Measurements from ENCODE around the gene STX18.

The STX18 gene

DNA sequence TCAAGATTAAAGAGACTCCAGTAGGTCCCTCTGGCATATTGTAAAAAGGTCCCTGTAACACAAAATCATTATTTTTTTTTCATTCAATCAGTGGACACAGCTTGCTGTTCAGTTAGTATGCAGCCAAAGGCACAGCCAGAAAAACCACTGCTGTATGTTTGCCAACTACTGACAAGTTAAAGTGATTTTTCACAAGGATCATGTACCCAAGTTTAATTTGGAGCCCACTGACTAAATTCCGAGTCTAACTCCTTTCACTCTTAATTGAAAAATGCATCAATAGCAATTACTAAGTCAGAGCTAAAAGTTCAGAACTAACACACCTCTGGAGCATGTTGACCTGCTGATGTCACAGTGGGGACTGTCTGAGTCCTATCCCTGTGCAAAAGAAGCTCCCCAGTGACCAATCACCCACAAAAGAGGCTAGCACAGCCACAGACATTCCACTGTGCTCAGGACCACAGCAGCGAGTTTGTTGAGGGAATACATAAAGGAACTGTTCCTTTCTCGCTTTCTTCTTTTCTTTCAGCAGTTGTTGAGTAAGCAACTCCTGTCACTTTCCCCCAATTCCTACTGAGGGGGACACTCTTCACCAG lies 60.4 kb downstream of the STX18 start:
- ATAC-seq (ENCODE audit: insufficient read depth, low read depth) = no peak
- H3K27ac ChIP-seq (ENCODE audit: low read length) = no peak overlapping the region
- no peak for DNase-seq
- H3K27me3 ChIP-seq (ENCODE audit: insufficient read depth, low read length, poor library complexity) = no peaks in the 10 kb centered on the region
- no peak overlapping the region for H3K4me3 ChIP-seq (ENCODE audit: low read depth in 1 of 2, low read length in 2 of 2)
- H3K9me3 ChIP-seq (ENCODE audit: insufficient read depth, low read length, severe bottlenecking) = no peaks in the 10 kb centered on the region
- H2AFZ ChIP-seq (ENCODE audit: low read depth, low read length) = no peak overlapping the region
- H3K79me2 ChIP-seq (ENCODE audit: insufficient read depth, low read length) = peaks cover 17% of the 10 kb centered on the region
- H3K4me1 ChIP-seq (ENCODE audit: insufficient read depth, low read length) = no peaks in the 10 kb centered on the region
- no peak for TF ChIP-seq EZH2 (IDR thresholded peaks at IDR 0.05; ENCODE audit: borderline replicate concordance, low read depth, low read length, severe bottlenecking)
- TF ChIP-seq, protein P1, sequence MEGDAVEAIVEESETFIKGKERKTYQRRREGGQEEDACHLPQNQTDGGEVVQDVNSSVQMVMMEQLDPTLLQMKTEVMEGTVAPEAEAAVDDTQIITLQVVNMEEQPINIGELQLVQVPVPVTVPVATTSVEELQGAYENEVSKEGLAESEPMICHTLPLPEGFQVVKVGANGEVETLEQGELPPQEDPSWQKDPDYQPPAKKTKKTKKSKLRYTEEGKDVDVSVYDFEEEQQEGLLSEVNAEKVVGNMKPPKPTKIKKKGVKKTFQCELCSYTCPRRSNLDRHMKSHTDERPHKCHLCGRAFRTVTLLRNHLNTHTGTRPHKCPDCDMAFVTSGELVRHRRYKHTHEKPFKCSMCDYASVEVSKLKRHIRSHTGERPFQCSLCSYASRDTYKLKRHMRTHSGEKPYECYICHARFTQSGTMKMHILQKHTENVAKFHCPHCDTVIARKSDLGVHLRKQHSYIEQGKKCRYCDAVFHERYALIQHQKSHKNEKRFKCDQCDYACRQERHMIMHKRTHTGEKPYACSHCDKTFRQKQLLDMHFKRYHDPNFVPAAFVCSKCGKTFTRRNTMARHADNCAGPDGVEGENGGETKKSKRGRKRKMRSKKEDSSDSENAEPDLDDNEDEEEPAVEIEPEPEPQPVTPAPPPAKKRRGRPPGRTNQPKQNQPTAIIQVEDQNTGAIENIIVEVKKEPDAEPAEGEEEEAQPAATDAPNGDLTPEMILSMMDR (IDR thresholded peaks at IDR 0.05; ENCODE audit: borderline replicate concordance, extremely low read depth, low read length, poor library complexity, severe bottlenecking) = no peak
- H3K36me3 ChIP-seq (ENCODE audit: insufficient read depth, low read length) = no peaks in the 10 kb centered on the region
- no peak overlapping the region for H3K9ac ChIP-seq (ENCODE audit: low read depth, low read length)
- H3K4me2 ChIP-seq (ENCODE audit: insufficient read depth, low read length) = no peak overlapping the region
- H4K20me1 ChIP-seq (ENCODE audit: insufficient read depth, low read length) = peaks cover 70% of the 10 kb centered on the region

DNA sequence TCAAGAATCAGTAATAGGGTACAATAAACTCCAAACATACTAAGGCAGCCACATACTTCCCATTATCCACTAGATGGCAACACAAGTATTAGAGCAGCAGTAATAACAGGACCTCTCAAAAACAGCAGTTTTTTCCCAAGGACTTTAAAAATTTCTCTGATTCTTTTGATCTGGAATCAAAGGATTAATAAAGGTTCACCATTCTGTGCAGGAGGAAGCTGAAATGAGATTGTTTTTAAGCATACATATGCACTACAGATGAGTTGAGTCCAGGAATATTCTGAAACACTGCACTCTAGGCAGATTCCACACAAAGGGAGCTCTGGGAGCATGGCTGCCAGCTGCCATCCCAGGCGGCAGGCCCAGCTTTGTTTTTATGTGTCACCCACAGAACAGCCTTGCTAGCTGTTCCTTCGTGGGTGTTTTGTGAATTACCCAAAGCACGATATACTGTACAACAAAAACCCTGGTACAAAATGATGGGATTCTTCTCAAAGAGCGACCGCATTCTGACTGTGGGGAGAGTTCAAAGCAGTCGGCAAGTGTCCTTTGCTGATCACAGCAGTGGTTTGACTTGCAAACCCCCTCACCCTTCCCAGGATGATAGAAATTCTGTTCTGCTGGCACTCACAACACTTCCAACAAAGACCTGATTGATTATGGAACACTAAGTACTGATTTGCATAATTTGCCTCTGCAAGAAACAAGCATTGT lies 61.0 kb downstream of the STX18 start:
- Histone ChIP-seq H3K9ac (ENCODE audit: low read depth, low read length) (no peak overlapping the region), H2AFZ (ENCODE audit: low read depth, low read length) (no peak overlapping the region), H3K4me1 (ENCODE audit: insufficient read depth, low read length) (no peaks in the 10 kb centered on the region), H3K36me3 (ENCODE audit: insufficient read depth, low read length) (no peaks in the 10 kb centered on the region), H3K9me3 (ENCODE audit: insufficient read depth, low read length, severe bottlenecking) (no peaks in the 10 kb centered on the region), H3K79me2 (ENCODE audit: insufficient read depth, low read length) (peaks cover 21% of the 10 kb centered on the region), H3K4me3 (ENCODE audit: low read depth in 1 of 2, low read length in 2 of 2) (no peak overlapping the region), H3K27me3 (ENCODE audit: insufficient read depth, low read length, poor library complexity) (no peaks in the 10 kb centered on the region), H3K27ac (ENCODE audit: low read length) (no peak overlapping the region), H4K20me1 (ENCODE audit: insufficient read depth, low read length) (peaks cover 71% of the 10 kb centered on the region), H3K4me2 (ENCODE audit: insufficient read depth, low read length) (no peak overlapping the region)
- no peak for TF ChIP-seq EZH2 (IDR thresholded peaks at IDR 0.05; ENCODE audit: borderline replicate concordance, low read depth, low read length, severe bottlenecking)
- TF ChIP-seq, protein P1 (IDR thresholded peaks at IDR 0.05; ENCODE audit: borderline replicate concordance, extremely low read depth, low read length, poor library complexity, severe bottlenecking) = peak; percentile 51
- DNase-seq (no peak), ATAC-seq (ENCODE audit: insufficient read depth, low read depth) (no peak)

DNA sequence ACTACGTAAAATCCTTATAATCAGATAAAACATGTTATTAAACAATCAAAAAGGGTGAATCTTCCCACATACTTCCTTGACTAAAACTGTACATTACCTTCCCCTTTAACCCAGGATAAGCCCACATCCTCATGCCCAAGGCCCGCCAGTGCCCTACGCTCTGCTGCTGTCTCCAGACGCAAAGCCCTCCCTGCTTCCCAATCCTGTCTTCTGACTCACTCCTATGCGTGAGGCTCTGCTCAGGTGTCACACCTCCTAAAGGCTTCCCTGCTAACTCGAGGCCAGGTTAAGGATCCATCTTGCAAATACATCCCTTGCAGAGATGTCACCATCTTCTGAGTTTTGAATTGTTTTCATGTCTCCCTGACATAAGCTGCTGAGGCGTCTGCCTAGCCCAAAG lies 61.6 kb downstream of the STX18 start:
- DNase-seq (no peak), ATAC-seq (ENCODE audit: insufficient read depth, low read depth) (no peak)
- Histone ChIP-seq H3K4me2 (ENCODE audit: insufficient read depth, low read length) (no peak overlapping the region), H3K4me1 (ENCODE audit: insufficient read depth, low read length) (no peaks in the 10 kb centered on the region), H3K36me3 (ENCODE audit: insufficient read depth, low read length) (no peaks in the 10 kb centered on the region), H3K27ac (ENCODE audit: low read length) (no peak overlapping the region), H3K79me2 (ENCODE audit: insufficient read depth, low read length) (peaks cover 19% of the 10 kb centered on the region; the same call in 1 of the 2 replicates), H3K9ac (ENCODE audit: low read depth, low read length) (no peak overlapping the region), H3K9me3 (ENCODE audit: insufficient read depth, low read length, severe bottlenecking) (no peaks in the 10 kb centered on the region), H2AFZ (ENCODE audit: low read depth, low read length) (no peak overlapping the region), H3K4me3 (ENCODE audit: low read depth in 1 of 2, low read length in 2 of 2) (no peak overlapping the region), H4K20me1 (ENCODE audit: insufficient read depth, low read length) (peaks cover 69% of the 10 kb centered on the region), H3K27me3 (ENCODE audit: insufficient read depth, low read length, poor library complexity) (no peaks in the 10 kb centered on the region)
- TF ChIP-seq EZH2 (IDR thresholded peaks at IDR 0.05; ENCODE audit: borderline replicate concordance, low read depth, low read length, severe bottlenecking) = no peak
- TF ChIP-seq, protein P1 (IDR thresholded peaks at IDR 0.05; ENCODE audit: borderline replicate concordance, extremely low read depth, low read length, poor library complexity, severe bottlenecking) = no peak

All from DND-41 (cell line).